Endothelial cell of umbilical vein (primary cell): ENCODE measurements around the gene FGF5. TPM values are rescaled to one million over a fixed set of nuclear protein-coding genes. Genes with fewer than 3 reads are reported as not detected.
"Not testable (repeated sequence)": the region's sequence is repeated elsewhere in the genome, so short reads cannot be mapped to it uniquely, and the experiment has no call there.

Experiments
- BruUV-seq: library from RNA; stranded (reverse); fragments of 400-500 nt; replicated peaks from 2 replicates; lab custom pipeline; 2021; lab: Mats Ljungman, UMichigan
- CTCF ChIA-PET: fragments of 300-600, 350-600 bp; sonication (Branson Sonifier 250); formaldehyde crosslinking; loops from one replicate; lab custom pipeline; 2021; ENCODE audit warnings: antibody characterized with exemption, inconsistent platforms; lab: Charles Lee
- POLR2A ChIA-PET: fragments of 300-600, 350-600 bp; sonication (Branson Sonifier 250); formaldehyde crosslinking; loops from one replicate; lab custom pipeline; 2021; ENCODE audit warnings: antibody characterized with exemption, inconsistent platforms; lab: Charles Lee
- DNase-seq: peaks from one replicate; pipeline ENCODE4 v3.0.0-alpha.2; 2011; ENCODE audit warnings: low read depth, low spot score
- FAIRE-seq: peaks from 2 replicates; lab custom pipeline; 2011; peaks lifted over from hg19 to GRCh38; lab: Jason Lieb, UNC
- H2AFZ ChIP-seq: 2 replicates; pipeline ENCODE4 v1.6.0; 2012; ENCODE audit warnings: low read depth, low read length, control low read depth, inconsistent platforms
- H3K27ac ChIP-seq: 2 replicates; pipeline ENCODE4 v1.5.1; 2011; ENCODE audit warnings: low read depth, mild to moderate bottlenecking, control low read depth, low read length, moderate library complexity; ENCODE audit not compliant: insufficient read depth
- H3K27me3 ChIP-seq, 2 experiments: 2 replicates each; pipeline versions ENCODE4 v1.6.0 to v1.6.1; 2011; ENCODE audit warnings: low read length in 2 of 2, mixed read lengths in 1 of 2; ENCODE audit not compliant: control insufficient read depth in 2 of 2, insufficient read depth in 2 of 2
- H3K36me3 ChIP-seq, 2 experiments: 2 replicates in 1 of 2; 3 replicates in 1 of 2; pipeline ENCODE4 v1.5.1; 2011; ENCODE audit warnings: low read length in 2 of 2, mild to moderate bottlenecking in 1 of 2, moderate library complexity in 1 of 2; ENCODE audit not compliant: control insufficient read depth in 2 of 2, insufficient read depth in 2 of 2; ENCODE audit errors: extremely low read depth in 1 of 2
- H3K4me1 ChIP-seq: 3 replicates; pipeline ENCODE4 v1.5.1; 2011; ENCODE audit warnings: mild to moderate bottlenecking, low read length; ENCODE audit not compliant: control insufficient read depth, insufficient read depth; ENCODE audit errors: extremely low read depth
- H3K4me2 ChIP-seq: 2 replicates; pipeline ENCODE4 v1.6.1; 2011; ENCODE audit warnings: low read length, control low read depth, mixed read lengths; ENCODE audit not compliant: insufficient read depth
- H3K4me3 ChIP-seq, 3 experiments: fragments of 200-600 bp in 1 of 3; sonication (generic), shearing (Covaris generic) in 1 of 3; replicated peaks in 1 of 3; 2 replicates each; pipeline ENCODE4 v1.5.1; 2011 to 2016; ENCODE audit warnings: control low read depth in 3 of 3, low read length in 3 of 3, mild to moderate bottlenecking in 2 of 3, inconsistent platforms in 1 of 3, low read depth in 1 of 3, moderate library complexity in 1 of 3; ENCODE audit not compliant: insufficient read depth in 1 of 3
- H3K79me2 ChIP-seq: 2 replicates; pipeline ENCODE4 v1.6.0; 2012; ENCODE audit warnings: low read length, inconsistent platforms; ENCODE audit not compliant: control insufficient read depth, insufficient read depth
- H3K9ac ChIP-seq: replicated peaks from 2 replicates; pipeline ENCODE3; 2011; ENCODE audit warnings: low read length, control low read depth; ENCODE audit not compliant: insufficient read depth; ENCODE audit errors: extremely low read depth
- H3K9me1 ChIP-seq: replicated peaks from 3 replicates; pipeline ENCODE4 v1.6.0; 2011; ENCODE audit warnings: mild to moderate bottlenecking, low read length; ENCODE audit not compliant: control insufficient read depth, insufficient read depth; ENCODE audit errors: extremely low read depth
- H3K9me3 ChIP-seq: replicated peaks from 2 replicates; pipeline ENCODE4 v1.5.1; 2012; ENCODE audit warnings: low read length, inconsistent platforms; ENCODE audit not compliant: control insufficient read depth, insufficient read depth
- H4K20me1 ChIP-seq: replicated peaks from 2 replicates; pipeline ENCODE3; 2011; ENCODE audit warnings: mild to moderate bottlenecking, low read length; ENCODE audit not compliant: control insufficient read depth, insufficient read depth; ENCODE audit errors: extremely low read depth
- CTCF ChIP-seq, 2 donors: IDR thresholded peaks; 1 replicate in 1 of 2; 2 replicates in 1 of 2; pipeline ENCODE4 v1.5.1; 2011; ENCODE audit warnings: low read length in 2 of 2, mild to moderate bottlenecking in 2 of 2, moderate library complexity in 2 of 2, control low read depth in 1 of 2, inconsistent platforms in 1 of 2, low read depth in 1 of 2; ENCODE audit not compliant: insufficient read depth in 1 of 2; ENCODE audit errors: extremely low read depth in 1 of 2
- EZH2 ChIP-seq: IDR thresholded peaks from 2 replicates; pipeline ENCODE4 v1.6.1; 2012; ENCODE audit warnings: borderline replicate concordance, low read depth, mild to moderate bottlenecking, moderate library complexity, low read length, inconsistent platforms; ENCODE audit not compliant: severe bottlenecking
- FOS ChIP-seq: IDR thresholded peaks from 2 replicates; pipeline ENCODE4 v1.6.1; 2011; ENCODE audit warnings: mild to moderate bottlenecking, low read length, moderate library complexity, borderline replicate concordance; ENCODE audit not compliant: insufficient read depth
- GATA2 ChIP-seq: IDR thresholded peaks from 2 replicates; pipeline ENCODE4 v1.7.0; 2011; ENCODE audit warnings: low read depth, mild to moderate bottlenecking, moderate library complexity, mixed read lengths, low read length; ENCODE audit not compliant: insufficient read length, insufficient read depth
- JUN ChIP-seq: IDR thresholded peaks from 2 replicates; pipeline ENCODE4 v1.6.1; 2011; ENCODE audit warnings: borderline replicate concordance, low read depth; ENCODE audit not compliant: insufficient read length, insufficient read depth
- MAX ChIP-seq: IDR thresholded peaks from 2 replicates; pipeline ENCODE4 v1.6.1; 2011; ENCODE audit not compliant: insufficient read depth, insufficient read length
- MYC ChIP-seq: IDR thresholded peaks from one replicate; pipeline ENCODE4 v1.6.1; 2011; ENCODE audit warnings: mild to moderate bottlenecking, low read depth, low read length
- POLR2A ChIP-seq: IDR thresholded peaks from 2 replicates; pipeline ENCODE4 v1.6.1; 2012; ENCODE audit warnings: low read depth, mild to moderate bottlenecking, control low read depth, low read length
- POLR2AphosphoS5 ChIP-seq: IDR thresholded peaks from 2 replicates; pipeline ENCODE4 v1.6.1; 2012; ENCODE audit warnings: low read depth, mild to moderate bottlenecking, control low read depth, low read length, moderate library complexity; ENCODE audit not compliant: insufficient read depth
- dilution Hi-C: fragments of 300-500 bp; cut with MboI; formaldehyde crosslinking; loops from one replicate; pipeline ENCODE4 v1.15.0; 2019; ENCODE audit warnings: low sequenced_read_pairs; ENCODE audit not compliant: extremely low pct_ligation_motif_present
- intact Hi-C: fragments of 100-400 bp; cut with micrococcal nuclease; formaldehyde crosslinking; loops from one replicate; pipeline ENCODE4 v1.10.0; 2022
- polyA plus RNA-seq, 4 experiments: library from polyadenylated mRNA; depleted of rRNA in 3 of 4; stranded (reverse) in 3 of 4; unstranded in 1 of 4; fragments of >200 nt; gene quantifications; 2 replicates each; pipeline versions ENCODE4 v1.2.1 to v1.2.3, GENCODE V29; 2011 to 2012; ENCODE audit warnings: missing spikeins in 1 of 4
- total RNA-seq: library from RNA; stranded (reverse); gene quantifications from 2 replicates; pipeline ENCODE4 v1.2.3, GENCODE V29; 2021

Gene FGF5
- total and polyA plus RNA-seq, 2 donors (not counting 3 experiments of a cell fraction or from before 2014, with no cell fraction given), result 0.13 to 0.73 TPM

- POLR2A ChIA-PET, H4K20me1 ChIP-seq, H3K79me2 ChIP-seq, H3K27ac ChIP-seq, H3K4me3 ChIP-seq, H3K9me1 ChIP-seq, H3K4me1 ChIP-seq, intact Hi-C loops, H2AFZ ChIP-seq, DNase-seq, BruUV-seq, CTCF ChIA-PET, H3K36me3 ChIP-seq, dilution Hi-C loops, H3K4me2 ChIP-seq, FAIRE-seq, H3K9ac ChIP-seq, H3K9me3 ChIP-seq: not testable (repeated sequence)
- peaks cover 2 to 21% of the 10 kb centered on the region in 2 experiments for H3K27me3 ChIP-seq
Measured at GRCh38 chr4:80315848-80316247, 49.4 kb downstream of the FGF5 start.

GRCh38 chr4:80321341-80321740, 54.9 kb downstream of the FGF5 start:
- no peaks in the 10 kb centered on the region for H4K20me1 ChIP-seq
- ChIA-PET CTCF (no interaction called here), POLR2A (no interaction called here)
- H3K9me1 ChIP-seq, result no peaks in the 10 kb centered on the region
- no peak overlapping the region for H3K4me2 ChIP-seq
- no peak overlapping the region for H3K4me3 ChIP-seq
- H3K4me1 ChIP-seq, result no peaks in the 10 kb centered on the region
- FAIRE-seq (no peak), DNase-seq (no peak)
- dilution Hi-C loops, result no loop called here
- H3K27me3 ChIP-seq, result peaks cover 2 to 7% of the 10 kb centered on the region in 2 experiments
- no peak overlapping the region for H2AFZ ChIP-seq
- TF ChIP-seq MYC (no peak), POLR2A (no peak), MAX (no peak), FOS (no peak), CTCF (IDR thresholded peaks at IDR 0.05; ENCODE audit: extremely low read depth in 1 of 2, insufficient read depth in 1 of 2, low read depth in 1 of 2, low read length in 2 of 2) (no peak), GATA2 (no peak), POLR2AphosphoS5 (no peak), EZH2 (no peak), JUN (no peak)
- no peaks in the 10 kb centered on the region for H3K79me2 ChIP-seq
- H3K36me3 ChIP-seq, result no peaks in the 10 kb centered on the region
- no peak overlapping the region for H3K9ac ChIP-seq
- no peak overlapping the region for H3K27ac ChIP-seq
- no TSS peak for BruUV-seq
- intact Hi-C loops, result loop anchor here (5.0 kb wide), 1 partner anchor 54 kb away; the partner anchor contains the start of gene FGF5
- H3K9me3 ChIP-seq, result no peaks in the 10 kb centered on the region
